GF-D8 (cell line): Measurements from ENCODE around the gene ETNK1.
"Not testable (repeated sequence)": the region's sequence is repeated elsewhere in the genome, so short reads cannot be mapped to it uniquely, and the experiment has no call there.

ENCODE experiments used
- DNase-seq: peaks from one replicate; lab custom pipeline; 2025; lab: John Stamatoyannopoulos, UW

Gene ETNK1

DNA sequence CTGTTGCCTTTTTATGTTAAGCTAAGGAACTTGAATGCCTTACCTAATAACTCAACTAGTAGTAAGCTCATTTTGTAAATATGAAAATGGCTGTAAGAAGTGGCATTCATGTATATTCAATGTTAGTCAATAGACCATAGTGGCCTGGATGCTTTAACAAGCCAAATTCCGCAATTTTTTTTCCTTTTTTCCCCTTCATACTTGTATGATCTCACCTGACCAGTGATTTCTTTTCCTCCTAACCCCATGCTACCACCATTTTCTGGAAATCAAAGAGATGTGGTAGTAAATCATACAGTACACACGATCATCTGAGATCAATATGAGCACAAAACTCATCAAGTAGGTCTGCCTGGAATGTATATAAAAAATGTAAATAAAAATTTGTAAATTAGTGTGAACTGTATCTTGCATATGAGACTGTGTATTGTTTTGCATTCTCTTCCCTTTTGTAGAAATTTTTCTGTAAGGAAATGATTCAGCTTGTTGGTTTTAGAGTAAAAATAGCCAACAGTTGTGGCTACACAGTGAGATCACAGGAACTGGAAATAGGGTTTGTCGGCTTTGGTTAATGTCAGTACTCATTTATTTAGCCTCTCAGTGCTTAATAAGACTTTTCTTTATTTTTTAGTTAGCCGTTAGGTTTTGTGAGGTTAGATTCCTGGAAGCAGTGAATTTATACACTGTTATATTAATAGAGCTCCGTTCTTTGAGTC, 62.5 kb downstream of the ETNK1 start:
- DNase-seq, result no peak

DNA sequence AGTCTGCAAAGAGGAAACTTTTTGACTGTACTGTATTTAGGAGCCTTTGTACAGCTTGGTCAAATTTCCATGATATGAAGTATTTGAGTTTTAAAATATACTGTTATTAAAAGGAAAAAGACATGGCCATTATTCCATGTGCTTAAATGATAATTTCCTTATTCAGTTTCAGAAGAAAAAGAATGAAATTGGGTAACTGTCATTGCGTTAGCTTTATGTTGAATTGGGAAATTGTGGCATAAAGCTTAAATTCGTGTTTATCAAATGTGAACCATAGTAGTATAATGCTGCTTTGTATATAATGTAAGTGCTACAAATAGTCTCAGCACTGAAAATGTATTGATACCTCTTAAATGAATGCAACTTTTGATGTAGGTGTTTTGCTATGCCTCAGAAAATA, 64.9 kb downstream of the ETNK1 start:
- DNase-seq, result no peak

DNA sequence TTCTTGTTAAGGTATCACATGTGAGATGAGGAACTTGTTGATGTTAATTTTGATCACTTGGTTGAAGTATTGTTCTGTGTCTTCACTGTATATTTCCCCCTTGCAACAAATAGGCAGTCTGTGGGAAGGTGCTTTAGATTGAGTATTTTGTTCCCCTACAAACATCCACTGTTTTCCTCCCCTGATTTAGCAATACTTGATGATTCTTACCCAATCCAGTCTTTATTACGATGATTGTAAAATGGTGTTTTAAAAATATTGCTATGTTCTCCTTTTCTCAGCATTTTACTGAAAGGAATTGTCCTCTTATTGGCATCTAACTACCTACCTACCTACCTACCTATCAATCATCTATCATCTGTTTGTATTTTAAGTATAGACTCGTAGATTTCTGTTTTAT, 66.3 kb downstream of the ETNK1 start:
- DNase-seq, result no peak

DNA sequence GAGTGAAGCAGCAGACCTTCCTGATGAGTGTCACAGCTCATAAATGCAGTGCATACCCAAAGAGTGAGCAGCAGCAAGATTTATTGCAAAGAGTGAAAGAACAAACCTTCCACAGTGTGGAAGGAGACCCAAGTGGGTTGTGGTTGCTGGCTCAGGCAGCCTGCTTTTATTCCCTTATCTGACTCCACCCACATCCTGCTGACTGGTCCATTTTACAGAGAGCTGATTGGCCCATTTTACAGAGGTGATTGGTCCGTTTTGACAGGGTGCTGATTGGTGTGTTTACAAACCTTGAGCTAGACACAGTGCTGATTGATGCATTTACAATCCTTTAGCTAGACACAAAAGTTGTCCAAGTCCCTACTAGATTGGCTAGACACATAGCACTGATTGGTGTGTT, 67.5 kb downstream of the ETNK1 start:
- DNase-seq, result not testable (repeated sequence)

DNA sequence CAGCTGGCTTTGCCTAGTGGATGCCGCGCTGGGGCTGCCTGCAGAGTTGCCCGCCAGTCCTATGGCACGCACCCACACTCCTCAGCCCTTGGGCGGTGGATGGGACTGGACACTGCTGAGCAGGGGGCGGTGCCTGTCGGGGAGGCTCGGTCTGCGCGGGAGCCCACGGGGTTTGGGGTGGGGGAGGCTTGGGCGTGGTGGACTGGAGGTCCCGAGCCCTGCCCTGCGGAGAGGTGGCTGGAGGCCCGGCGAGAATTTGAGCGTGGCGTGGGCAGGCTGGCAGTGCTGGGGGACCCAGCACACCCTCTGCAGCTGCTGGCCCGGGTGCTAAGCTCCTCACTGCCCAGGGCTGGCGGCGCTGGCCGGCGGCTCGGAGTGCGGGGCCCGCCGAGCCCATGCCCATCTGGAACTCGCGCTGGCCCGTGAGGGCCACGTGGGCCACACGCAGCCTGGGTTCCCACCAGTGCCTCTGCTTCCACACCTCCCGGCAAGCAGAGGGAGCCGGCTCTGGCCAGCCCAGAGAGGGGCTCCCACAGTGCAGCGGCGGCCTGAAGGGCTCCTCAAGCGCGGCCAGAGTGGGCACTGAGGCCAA, 68.1 kb downstream of the ETNK1 start:
- no peak for DNase-seq

DNA sequence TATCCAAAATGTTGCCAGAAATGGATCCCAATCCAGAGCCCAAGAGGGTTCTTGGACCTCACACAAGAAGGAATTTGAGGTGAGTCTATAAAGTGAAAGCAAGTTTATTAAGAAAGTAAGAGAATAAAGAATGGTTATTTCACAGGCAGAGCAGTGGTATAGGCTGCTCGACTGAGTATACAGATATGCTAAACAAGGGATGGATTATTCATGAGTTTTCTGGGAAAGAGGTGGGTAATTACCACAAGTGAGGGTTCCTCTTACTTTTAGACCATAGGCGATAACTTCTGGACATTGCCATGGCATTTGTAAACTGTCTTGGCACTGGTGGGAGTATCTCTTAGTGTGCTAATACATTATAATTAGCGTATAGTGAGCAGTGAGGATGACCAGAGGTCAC, 73.6 kb downstream of the ETNK1 start:
- no peak for DNase-seq

DNA sequence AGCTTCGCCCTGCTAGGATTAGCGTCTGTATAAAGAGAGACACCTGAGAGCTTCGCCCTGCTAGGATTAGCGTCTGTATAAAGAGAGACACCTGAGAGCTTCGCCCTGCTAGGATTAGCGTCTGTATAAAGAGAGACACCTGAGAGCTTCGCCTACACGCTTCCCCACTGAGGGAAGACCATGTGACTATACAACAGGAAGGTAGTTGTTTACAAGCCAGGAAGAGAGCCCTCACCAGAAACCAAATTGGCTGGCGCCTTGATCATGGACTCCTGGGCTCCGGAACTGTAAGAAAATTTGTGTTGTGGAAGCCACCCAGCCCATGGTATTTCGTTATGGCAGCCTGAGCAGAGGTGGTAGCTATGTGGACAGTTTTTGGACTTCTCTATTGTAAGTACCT, 74.7 kb downstream of the ETNK1 start:
- not testable (repeated sequence) for DNase-seq

DNA sequence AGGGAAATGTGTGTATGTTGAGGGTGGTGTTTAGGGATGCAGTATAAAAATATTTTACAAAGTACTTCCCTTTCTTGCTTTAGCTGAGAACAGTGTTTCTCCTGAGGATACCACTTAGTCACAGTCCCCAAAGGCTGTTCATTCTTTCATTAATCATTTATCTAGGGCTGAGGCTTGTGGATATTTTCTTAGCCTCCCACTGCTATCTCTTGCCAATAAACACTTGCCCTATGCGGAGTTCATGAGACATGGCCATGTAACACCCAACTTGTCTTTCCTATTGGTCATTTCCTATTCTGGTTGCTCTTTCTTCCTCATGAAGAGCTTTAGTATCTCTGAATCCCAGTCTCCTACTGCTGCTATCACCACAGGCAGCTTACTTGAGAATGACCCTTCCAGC, 75.1 kb downstream of the ETNK1 start:
- DNase-seq, result no peak

DNA sequence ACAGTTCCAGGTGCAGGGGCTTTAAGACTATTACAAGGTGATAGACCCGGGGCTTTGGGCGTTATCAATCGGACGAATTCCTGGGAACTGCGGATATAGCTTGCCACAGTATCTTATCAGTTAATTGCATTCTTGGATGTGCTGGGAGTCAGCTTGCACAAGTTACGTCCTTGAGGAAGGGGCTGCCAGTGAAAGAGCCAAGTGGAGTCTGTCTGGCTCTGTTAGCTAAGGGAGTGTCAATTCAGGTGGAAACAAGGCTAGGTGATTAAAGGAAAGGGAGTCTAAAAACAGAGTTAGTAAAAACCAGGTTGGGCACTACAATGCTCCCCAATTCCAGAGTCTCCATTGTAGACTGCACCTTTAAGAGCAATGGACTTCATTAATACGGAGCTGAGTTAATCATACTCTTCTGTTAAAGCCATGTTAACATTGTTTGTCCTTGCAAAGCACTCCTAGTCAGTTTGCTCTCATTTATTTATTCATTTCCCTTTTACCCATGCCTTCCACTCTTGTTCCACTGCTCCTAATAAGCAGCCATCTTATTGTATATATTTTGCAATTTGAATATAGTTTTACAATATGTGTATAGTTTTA, 76.3 kb downstream of the ETNK1 start:
- not testable (repeated sequence) for DNase-seq

DNA sequence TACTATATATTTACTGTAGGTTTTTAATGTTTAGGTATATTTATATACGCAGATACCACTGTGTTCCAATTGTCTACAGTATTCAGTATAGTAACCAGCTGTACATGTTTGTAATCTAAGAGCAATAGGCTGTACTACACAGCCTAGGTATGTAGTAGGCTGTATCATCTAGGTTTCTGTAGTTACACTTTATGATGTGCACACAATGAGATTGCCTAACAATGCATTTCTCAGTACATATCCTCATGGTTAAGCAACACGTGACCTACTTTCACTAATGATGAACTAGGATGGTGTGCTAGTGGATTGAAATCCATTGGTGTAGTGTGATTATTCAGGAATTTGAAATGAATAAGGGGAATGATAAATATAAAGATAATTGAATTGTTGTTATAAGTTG, 77.7 kb downstream of the ETNK1 start:
- no peak for DNase-seq

DNA sequence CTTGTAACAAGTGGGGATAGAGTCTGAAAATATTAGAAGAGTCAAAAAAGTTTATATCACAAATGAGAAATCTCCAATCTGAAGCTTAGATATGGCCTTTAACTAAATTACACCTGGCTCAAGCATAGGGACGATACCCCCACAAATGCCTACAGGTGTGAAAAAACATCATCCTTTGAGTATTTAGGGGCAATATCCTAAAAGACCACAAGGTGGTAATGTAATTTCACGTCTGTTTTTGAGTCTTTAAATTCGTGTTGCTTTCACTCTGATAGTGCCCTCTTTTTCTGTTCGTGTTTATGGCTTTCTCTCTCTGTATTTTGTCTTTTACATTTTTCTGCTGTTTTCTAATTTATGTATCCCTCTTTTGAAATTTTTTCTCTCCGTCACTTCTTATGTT, 84.3 kb downstream of the ETNK1 start:
- DNase-seq, result no peak

DNA sequence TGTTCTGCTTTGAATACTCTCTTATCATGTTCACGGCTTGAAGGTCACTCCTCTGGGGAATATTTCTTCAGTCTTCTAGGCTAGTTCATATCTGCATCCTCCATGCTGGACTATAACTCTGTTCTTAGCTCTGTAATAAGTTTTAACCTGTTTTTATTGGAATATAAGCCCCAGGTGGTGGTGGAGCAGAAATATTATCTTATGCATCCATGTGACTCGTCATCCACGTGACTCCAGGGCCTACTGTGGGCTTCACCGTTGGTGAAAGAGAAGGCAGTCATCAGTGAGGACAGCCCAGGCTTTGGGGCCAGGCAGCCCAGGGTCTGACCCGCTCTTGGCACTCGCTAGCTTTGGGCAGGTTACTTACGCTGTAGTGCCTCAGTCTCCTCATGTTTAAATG, 87.1 kb downstream of the ETNK1 start:
- DNase-seq, result no peak

DNA sequence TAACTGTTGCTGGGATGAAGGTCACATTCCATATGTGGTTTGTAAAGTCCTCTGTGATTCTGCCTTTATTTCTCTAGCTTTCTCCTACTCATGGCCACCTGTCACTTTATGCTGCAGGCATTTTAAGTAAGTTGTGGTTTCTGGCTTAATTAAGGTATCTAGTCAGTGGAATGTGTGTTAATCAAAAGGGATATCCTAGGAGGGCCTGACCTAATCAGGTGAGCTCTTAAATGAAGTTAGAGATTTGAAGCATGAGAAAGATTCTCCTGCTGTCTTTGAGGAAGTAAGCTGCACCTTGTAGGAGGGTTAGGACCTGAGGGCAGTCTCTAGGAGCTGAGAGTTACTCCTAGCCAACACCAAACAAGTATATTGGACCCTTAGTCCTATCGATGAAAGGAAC, 90.3 kb downstream of the ETNK1 start:
- DNase-seq, result no peak

DNA sequence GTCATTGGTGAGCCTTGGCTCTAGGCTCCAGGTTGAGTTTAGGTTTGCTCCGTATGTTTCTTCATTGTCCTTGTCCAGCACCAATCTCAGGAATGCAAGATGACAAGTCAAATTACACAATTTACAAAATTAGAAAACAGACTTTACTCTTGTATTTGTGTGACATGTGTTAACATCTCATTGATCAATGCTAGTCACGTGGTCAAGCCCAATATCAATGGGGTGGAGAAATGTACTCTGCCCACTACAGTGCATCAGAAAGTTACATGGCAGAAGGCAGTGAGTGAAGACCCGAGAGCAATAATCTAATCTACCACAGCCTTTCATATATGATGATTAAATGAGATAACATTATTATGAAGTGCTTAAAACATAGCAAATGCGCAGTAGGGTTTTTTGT, 94.8 kb downstream of the ETNK1 start:
- no peak for DNase-seq

DNA sequence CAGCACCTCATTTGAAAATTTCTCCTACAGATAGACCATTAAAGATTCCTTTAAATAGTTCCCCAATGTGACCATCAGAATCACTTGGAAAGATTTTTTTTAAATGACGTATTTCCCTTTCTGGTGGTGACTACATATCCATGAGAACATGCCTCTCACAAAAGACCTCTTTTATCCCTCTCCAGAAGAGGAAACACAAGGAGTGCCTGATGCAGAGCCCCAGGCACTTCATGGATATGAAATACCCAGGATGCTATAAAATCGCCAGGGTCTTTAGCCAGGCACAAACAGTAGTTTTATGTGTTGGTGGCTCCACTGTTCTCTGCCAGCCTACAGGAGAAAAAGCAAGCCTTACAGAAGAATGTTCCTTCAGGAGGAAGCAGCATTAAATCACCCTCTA, 97.1 kb downstream of the ETNK1 start:
- no peak for DNase-seq

DNA sequence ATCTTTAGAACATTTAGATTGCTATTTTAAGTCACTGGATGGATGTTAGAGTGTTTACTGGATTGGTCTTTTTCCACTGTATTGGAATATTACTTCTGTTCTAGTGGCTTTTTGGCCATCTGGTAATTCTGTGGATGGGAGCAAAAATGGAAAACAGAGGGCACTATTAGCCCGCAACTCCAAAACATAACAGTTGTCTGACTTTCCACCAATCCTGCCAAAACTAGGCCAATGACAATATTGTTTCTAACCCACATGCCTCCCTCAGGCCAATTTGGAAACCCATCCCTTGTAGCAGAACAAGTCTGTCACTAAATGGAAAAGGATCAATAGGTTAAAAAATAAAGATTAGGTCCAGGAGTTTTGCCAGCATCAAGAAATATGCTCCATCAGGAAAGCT, 97.8 kb downstream of the ETNK1 start:
- no peak for DNase-seq

DNA sequence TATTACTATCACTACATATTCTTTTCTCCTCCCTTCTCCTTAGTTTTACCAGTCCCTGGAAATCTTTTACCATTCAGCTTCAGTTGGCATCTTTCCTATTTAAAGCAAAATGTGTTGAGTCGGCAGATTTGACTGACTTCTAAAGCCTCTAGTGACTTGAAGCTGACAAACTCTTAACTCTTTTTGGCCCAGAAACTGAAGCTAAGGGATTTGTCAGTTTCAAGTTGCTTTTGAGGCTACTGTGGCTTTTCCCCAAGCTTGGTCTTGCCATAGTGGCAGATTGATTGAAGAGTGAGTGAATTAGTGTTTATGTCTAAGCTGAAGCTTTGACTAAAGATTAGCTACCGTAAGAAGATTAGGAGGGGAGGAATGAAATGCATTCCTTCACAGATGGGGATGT, 104.0 kb downstream of the ETNK1 start:
- no peak for DNase-seq

DNA sequence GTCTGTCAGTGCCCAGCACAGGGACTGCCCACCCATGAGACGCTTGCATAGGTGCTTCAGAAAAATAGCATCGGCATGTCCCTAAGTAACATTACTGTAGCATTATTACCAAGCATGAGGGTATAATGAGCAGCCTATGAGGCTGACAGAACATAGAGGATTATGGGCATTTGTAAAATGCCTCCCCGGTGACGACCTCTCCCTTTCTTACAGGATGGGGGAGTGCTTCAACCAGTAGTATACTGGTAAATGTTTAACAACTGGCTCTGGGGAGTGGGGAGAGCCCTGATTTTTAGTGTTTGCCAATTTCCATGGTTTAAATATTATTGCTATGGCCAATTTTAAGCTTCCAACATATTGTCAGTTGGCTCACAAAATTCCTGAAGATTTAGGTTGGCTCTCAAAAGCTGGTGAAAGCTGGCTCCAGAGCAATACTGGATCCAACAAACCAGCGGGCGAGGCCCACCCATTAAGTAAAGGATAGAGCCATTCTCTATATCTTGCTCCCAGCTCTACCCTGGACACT, 104.5 kb downstream of the ETNK1 start:
- no peak for DNase-seq

DNA sequence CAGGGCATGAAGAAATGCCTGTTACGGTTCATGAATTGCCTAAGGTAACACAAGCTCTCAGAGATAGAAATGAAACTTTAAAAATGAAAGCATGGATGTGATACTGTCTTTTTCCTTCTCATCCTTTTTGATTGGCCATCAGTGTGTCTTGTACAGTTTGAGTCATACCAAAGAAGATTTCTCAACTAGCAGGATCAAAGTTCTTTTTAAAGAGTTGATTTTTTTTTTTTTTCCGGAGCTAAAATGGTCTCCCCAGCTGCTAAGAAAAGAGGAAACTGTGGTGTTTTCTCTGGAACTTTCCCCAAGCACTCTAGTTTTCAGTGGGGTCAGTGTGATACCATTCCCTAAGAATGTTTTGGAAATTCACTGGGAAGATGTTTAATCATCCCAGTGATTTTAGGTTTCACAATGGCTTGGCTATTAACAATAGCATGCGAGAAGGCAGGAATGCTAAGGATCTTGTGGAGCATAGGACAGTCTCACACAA, 105.0 kb downstream of the ETNK1 start:
- DNase-seq, result no peak

DNA sequence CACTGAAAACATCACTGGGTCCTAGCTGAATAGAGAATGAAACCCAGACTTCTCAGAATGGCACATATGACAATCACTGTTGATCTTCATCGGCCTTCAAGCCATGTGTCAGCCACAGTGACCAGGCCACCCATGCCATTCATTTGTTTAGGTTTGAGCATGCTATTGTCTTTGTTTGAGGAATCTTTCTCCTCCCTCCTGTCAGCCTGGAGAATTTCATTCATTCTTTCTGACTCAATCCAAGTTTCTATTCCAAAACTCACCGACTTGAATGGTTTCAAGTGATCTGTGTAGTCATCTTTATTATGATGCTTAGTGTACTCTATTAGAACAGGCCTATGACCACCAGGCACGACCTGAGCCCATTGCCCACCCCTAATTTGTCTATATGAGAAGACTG, 106.3 kb downstream of the ETNK1 start:
- no peak for DNase-seq

DNA sequence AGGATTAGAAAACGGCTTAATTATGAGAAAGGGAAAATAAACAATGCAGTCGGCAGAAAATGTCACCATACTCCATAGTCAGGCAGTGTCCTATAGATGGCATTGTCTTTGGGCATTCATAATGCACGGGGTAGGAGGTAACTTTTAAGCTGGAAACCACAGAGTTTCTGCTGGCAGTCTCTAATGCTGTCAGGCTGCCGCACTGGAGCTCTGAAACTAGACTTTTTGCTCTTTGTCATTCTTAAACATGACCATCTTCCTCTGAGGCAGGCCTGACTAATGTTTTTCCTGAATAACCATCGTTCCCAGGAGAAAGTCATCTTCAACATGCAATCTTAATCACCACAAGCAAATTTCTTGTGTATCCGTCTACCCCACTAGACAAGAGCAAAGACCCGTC, 108.8 kb downstream of the ETNK1 start:
- no peak for DNase-seq

DNA sequence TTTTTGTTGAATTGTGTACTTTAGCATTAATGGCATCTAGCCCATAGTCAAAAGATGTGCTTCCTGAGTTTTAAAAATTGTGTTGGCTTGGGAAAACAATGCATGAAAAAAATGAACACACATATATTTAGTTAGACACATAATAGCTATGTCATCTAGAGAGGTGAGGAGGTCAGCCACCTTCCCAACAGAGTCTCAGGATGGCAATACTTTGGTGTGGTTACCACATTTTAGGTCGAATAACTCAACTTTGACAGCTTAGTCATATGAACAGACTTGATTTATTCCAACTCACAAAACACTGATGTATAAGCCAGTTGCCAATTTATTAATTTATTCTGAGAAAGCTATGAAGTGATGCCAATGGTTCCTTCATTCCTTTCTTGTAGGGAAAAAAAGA, 114.0 kb downstream of the ETNK1 start:
- no peak for DNase-seq
